GM12873 (cell line): ENCODE measurements around the gene BARHL2.

Experiments
- CTCF ChIP-seq: IDR thresholded peaks from 2 replicates; pipeline ENCODE4 v1.5.1; 2012; ENCODE audit warnings: low read depth, mild to moderate bottlenecking, moderate library complexity, low read length, control low read depth; ENCODE audit not compliant: insufficient read depth; ENCODE audit errors: missing control alignments

BARHL2 gene

GRCh38 chr1:90708236-90708786 is 8.8 kb downstream of the BARHL2 start:
- no peak for TF ChIP-seq CTCF

- no peak for TF ChIP-seq CTCF
Observed at GRCh38 chr1:90707363-90707710, 9.8 kb downstream of the BARHL2 start.

- TF ChIP-seq CTCF: no peak
Observed at GRCh38 chr1:90706437-90707362, 10.4 kb downstream of the BARHL2 start.

- TF ChIP-seq CTCF: no peak
Observed at GRCh38 chr1:90705956-90706355, 11.1 kb downstream of the BARHL2 start.

- TF ChIP-seq CTCF: no peak
Observed at GRCh38 chr1:90704817-90705216, 12.3 kb downstream of the BARHL2 start.

GRCh38 chr1:90694846-90695245 is 22.3 kb downstream of the BARHL2 start:
- TF ChIP-seq CTCF: no peak

- no peak for TF ChIP-seq CTCF
Observed at GRCh38 chr1:90687747-90688146, 29.4 kb downstream of the BARHL2 start.
